Keratinocyte (primary cell): ENCODE data around the gene IFT88.

Experiments
- EZH2 ChIP-seq: IDR thresholded peaks from one replicate; pipeline ENCODE4 v1.6.1; 2012; ENCODE audit warnings: inconsistent platforms, mild to moderate bottlenecking, low read length, moderate library complexity
- TF ChIP-seq, protein P1 (sequence below), 3 experiments: IDR thresholded peaks in 1 of 3; conservative IDR thresholded peaks in 1 of 3; optimal IDR thresholded peaks in 1 of 3; 2 replicates in 2 of 3; 3 replicates in 1 of 3; pipeline versions ENCODE3 to v1.5.1; 2011; ENCODE audit warnings: low read length in 3 of 3, mild to moderate bottlenecking in 3 of 3, moderate library complexity in 2 of 3, control low read depth in 1 of 3, inconsistent platforms in 1 of 3; ENCODE audit not compliant: insufficient read depth in 2 of 3; ENCODE audit errors: extremely low read depth in 1 of 3

DNA sequence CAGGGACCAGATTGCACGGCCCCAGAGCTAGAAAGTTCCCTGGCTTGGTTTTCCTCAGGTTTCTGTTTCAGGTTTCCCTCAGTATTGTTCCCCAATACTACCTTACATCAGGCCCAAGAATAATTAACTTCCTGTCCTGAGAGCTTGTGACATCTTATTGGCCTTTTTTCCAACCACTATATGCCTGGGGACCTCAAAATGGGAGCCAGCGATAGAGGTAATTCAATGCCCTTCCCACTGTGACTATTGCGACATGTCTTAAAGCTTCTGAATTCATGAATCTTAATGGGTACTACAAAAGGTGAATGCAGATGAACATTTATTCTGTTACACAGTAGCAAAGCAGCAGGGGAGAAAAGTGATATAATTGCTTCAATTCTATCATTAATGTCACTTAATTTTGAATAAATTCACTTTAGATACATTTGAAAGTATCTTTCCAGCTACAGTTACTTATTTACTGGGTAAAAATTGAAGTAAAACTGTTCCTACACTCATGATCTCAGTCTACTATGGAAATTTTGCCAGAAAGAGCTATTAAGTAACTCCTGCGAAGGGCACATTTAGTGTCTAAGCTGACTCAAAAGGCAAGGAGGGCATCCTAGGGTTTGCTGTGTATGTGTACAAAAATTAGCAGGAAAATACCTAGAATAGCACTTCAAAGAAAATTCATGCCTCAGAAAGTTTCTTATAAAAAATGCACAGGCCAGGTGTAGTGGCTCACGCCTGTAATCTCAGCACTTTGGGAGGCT is 45.4 kb upstream of the IFT88 start:
- TF ChIP-seq, protein P1, sequence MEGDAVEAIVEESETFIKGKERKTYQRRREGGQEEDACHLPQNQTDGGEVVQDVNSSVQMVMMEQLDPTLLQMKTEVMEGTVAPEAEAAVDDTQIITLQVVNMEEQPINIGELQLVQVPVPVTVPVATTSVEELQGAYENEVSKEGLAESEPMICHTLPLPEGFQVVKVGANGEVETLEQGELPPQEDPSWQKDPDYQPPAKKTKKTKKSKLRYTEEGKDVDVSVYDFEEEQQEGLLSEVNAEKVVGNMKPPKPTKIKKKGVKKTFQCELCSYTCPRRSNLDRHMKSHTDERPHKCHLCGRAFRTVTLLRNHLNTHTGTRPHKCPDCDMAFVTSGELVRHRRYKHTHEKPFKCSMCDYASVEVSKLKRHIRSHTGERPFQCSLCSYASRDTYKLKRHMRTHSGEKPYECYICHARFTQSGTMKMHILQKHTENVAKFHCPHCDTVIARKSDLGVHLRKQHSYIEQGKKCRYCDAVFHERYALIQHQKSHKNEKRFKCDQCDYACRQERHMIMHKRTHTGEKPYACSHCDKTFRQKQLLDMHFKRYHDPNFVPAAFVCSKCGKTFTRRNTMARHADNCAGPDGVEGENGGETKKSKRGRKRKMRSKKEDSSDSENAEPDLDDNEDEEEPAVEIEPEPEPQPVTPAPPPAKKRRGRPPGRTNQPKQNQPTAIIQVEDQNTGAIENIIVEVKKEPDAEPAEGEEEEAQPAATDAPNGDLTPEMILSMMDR (optimal IDR thresholded peaks at IDR 0.05 in 1 of 3, IDR thresholded peaks at IDR 0.05 in 1 of 3, conservative IDR thresholded peaks at IDR 0.05 in 1 of 3; ENCODE audit: extremely low read depth in 1 of 3, insufficient read depth in 2 of 3, low read length in 3 of 3), result no peak
- TF ChIP-seq EZH2, result no peak
